Prostate gland (tissue), 2 donors: ENCODE measurements around the gene IL1RAPL2. TPM values are rescaled to one million over a fixed set of nuclear protein-coding genes. Genes with fewer than 3 reads are reported as not detected.

ENCODE experiments used
- DNase-seq: peaks from one replicate; pipeline ENCODE4 v3.0.0-alpha.2; 2019; ENCODE audit warnings: low spot score
- H3K27ac ChIP-seq, 2 donors: fragments of 200-600 bp; sonication (generic); 2 replicates each; pipeline ENCODE4 v1.5.1; 2017 to 2019
- H3K27me3 ChIP-seq: fragments of 200-600 bp; sonication (generic); replicated peaks from 2 replicates; pipeline ENCODE4 v1.5.1; 2019; ENCODE audit not compliant: insufficient read depth
- H3K36me3 ChIP-seq, 2 donors: fragments of 200-600 bp; sonication (generic); 1 replicate in 1 of 2; 2 replicates in 1 of 2; pipeline versions ENCODE4 v1.5.1 to v1.8.1; 2017 to 2019
- H3K4me1 ChIP-seq: fragments of 200-600 bp; sonication (generic); replicated peaks from 2 replicates; pipeline ENCODE4 v1.5.1; 2019
- H3K4me3 ChIP-seq, 2 donors: fragments of 200-600 bp; sonication (generic); 2 replicates each; pipeline ENCODE4 v1.5.1; 2017 to 2019
- H3K9me3 ChIP-seq: fragments of 200-600 bp; sonication (generic); 2 replicates; pipeline ENCODE4 v1.5.1; 2017
- CTCF ChIP-seq, 4 experiments: fragments of 200-600 bp in 2 of 4; fragments of 450-650 bp in 2 of 4; sonication (generic) in 2 of 4; IDR thresholded peaks; 1 replicate in 3 of 4; 2 replicates in 1 of 4; pipeline ENCODE4 v1.5.1; 2016 to 2019; ENCODE audit warnings: antibody characterized with exemption in 4 of 4, mild to moderate bottlenecking in 2 of 4, moderate library complexity in 2 of 4
- POLR2A ChIP-seq: fragments of 450-650 bp; IDR thresholded peaks from one replicate; pipeline ENCODE4 v1.6.1; 2016; ENCODE audit warnings: antibody characterized with exemption, mild to moderate bottlenecking
- POLR2AphosphoS5 ChIP-seq: sonication (generic); formaldehyde crosslinking; IDR thresholded peaks from one replicate; pipeline ENCODE4 v1.6.1; 2017; ENCODE audit warnings: antibody characterized with exemption
- WGBS: methylation state at CpG from one replicate; pipeline ENCODE4 v1.1.5; 2018; 5-methylcytosine and 5-hydroxymethylcytosine counted together
- intact Hi-C: fragments of 100-400 bp; cut with DNase I; formaldehyde crosslinking; loops from one replicate; pipeline ENCODE4 v1.14.2; 2022
- total RNA-seq, 2 donors: library from RNA; depleted of rRNA; stranded (reverse); fragments of >200 nt; gene quantifications; one replicate each; pipeline ENCODE4 v1.1.0, GENCODE V29; 2016

IL1RAPL2 gene
- total RNA-seq, 2 donors from 2014 or later = 0.51 TPM; not detected in 1

DNA sequence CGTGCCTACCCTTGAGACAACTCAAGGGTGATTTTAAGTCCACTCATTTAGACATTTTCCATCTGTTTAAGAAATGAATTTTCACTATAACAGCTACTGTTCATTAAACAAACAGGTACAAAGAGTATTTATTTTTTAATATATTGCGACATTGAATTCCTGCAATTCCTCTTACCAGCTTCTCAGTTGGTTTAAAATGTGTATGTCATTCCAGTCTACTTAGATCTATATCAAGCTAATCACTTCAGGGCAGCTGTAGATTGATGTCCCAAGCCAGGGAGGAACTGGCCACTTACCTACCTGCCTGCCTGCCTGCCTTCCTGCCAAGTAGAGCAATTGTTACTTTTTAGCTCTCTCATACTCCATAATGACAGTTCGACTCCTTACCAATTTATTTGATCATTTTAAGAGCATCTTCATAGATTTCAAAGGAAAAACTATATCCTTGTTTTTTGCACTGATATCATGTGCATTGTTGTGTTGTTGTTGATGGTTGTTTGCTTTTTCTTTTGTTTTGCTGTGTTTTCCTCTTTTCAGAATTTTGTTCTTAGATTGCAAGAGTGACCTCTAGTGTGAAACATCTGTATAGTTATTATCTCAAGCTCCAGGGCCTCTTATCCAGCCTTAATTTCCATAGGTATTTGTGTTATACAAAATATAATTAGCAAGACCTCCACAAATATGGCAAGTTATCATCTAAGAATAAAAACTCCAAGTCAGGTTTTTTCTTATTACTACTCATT, 1135.5 kb downstream of the IL1RAPL2 start:
- no peak for DNase-seq
- intact Hi-C loops = no loop called here
- Histone ChIP-seq H3K27me3 (no peaks in the 10 kb centered on the region), H3K4me3 (no peak overlapping the region), H3K9me3 (no peaks in the 10 kb centered on the region), H3K27ac (no peak overlapping the region), H3K4me1 (no peaks in the 10 kb centered on the region), H3K36me3 (no peaks in the 10 kb centered on the region)
- TF ChIP-seq POLR2A (no peak), POLR2AphosphoS5 (no peak), CTCF (IDR thresholded peaks at IDR 0.05) (no peak)
- 41% methylated on average over 3 of the region's 3 CpGs for WGBS

DNA sequence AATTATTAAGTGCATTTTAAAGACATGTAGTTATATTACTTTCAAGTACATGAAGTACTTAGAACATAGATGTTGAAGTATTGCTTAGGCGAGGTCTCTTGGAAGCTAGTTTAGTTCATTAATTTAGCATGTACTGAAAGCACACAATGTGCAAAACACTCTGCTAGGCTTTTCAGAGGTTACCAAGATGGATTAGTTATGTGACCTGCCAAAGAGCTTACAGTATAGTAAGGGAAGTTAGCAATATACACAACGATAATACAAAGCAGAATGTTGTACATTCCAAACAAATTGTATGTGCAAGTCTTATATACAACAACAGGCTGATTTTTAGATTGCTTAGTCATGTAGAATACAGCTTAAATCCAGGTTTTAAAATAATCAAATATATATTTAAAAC, 1137.9 kb downstream of the IL1RAPL2 start:
- WGBS = 67% methylated on average over 2 of the region's 2 CpGs
- H3K27ac ChIP-seq = no peak overlapping the region
- H3K36me3 ChIP-seq = no peaks in the 10 kb centered on the region
- H3K27me3 ChIP-seq = no peaks in the 10 kb centered on the region
- no peak overlapping the region for H3K4me3 ChIP-seq
- H3K9me3 ChIP-seq = no peaks in the 10 kb centered on the region
- intact Hi-C loops = no loop called here
- TF ChIP-seq CTCF (IDR thresholded peaks at IDR 0.05) (no peak), POLR2AphosphoS5 (no peak), POLR2A (no peak)
- H3K4me1 ChIP-seq = no peaks in the 10 kb centered on the region
- DNase-seq = no peak

DNA sequence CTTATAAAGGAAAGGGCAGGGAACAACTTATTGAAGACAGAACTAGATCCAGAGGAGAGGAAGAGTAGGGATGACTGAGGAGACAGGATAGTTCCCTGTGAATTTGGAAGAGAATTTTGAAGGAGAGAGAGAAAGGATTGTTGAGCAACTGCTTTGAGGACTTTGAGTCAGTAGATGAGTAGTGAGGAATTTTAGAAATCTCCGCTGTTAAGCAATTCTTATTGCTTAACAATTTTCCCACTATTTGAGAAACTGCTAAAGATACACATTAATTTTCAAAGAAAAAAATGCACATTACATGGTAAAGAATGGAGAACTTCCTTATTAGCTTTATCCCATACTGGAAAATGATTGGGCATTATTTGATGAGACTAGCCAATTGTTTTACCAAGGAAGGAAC, 1140.0 kb downstream of the IL1RAPL2 start:
- Histone ChIP-seq H3K4me3 (no peak overlapping the region), H3K36me3 (no peaks in the 10 kb centered on the region), H3K4me1 (no peaks in the 10 kb centered on the region), H3K27me3 (no peaks in the 10 kb centered on the region), H3K27ac (no peak overlapping the region), H3K9me3 (no peaks in the 10 kb centered on the region)
- WGBS = 83% methylated on average over 1 of the region's 1 CpG
- intact Hi-C loops = no loop called here
- DNase-seq = no peak
- no peak for TF ChIP-seq POLR2A
- TF ChIP-seq CTCF (IDR thresholded peaks at IDR 0.05) = no peak
- TF ChIP-seq POLR2AphosphoS5 = no peak

- no peaks in the 10 kb centered on the region for H3K9me3 ChIP-seq
- intact Hi-C loops = no loop called here
- H3K4me3 ChIP-seq = no peak overlapping the region
- no peaks in the 10 kb centered on the region for H3K4me1 ChIP-seq
- H3K27me3 ChIP-seq = no peaks in the 10 kb centered on the region
- no peaks in the 10 kb centered on the region for H3K36me3 ChIP-seq
- no peak for DNase-seq
- H3K27ac ChIP-seq = no peak overlapping the region
- TF ChIP-seq POLR2A (no peak), CTCF (IDR thresholded peaks at IDR 0.05) (no peak), POLR2AphosphoS5 (no peak)
Observed at GRCh38 chrX:105711805-105712204, 1145.8 kb downstream of the IL1RAPL2 start.

- no peaks in the 10 kb centered on the region for H3K9me3 ChIP-seq
- H3K27me3 ChIP-seq = no peaks in the 10 kb centered on the region
- intact Hi-C loops = no loop called here
- no peaks in the 10 kb centered on the region for H3K4me1 ChIP-seq
- H3K4me3 ChIP-seq = no peak overlapping the region
- no peak overlapping the region for H3K27ac ChIP-seq
- no peaks in the 10 kb centered on the region for H3K36me3 ChIP-seq
- no peak for DNase-seq
- TF ChIP-seq CTCF (IDR thresholded peaks at IDR 0.05) (no peak), POLR2A (no peak), POLR2AphosphoS5 (no peak)
Observed at GRCh38 chrX:105715746-105716145, 1149.7 kb downstream of the IL1RAPL2 start.
